ENCODE measurements around the gene ZBTB44.

Gene ZBTB44

DNA sequence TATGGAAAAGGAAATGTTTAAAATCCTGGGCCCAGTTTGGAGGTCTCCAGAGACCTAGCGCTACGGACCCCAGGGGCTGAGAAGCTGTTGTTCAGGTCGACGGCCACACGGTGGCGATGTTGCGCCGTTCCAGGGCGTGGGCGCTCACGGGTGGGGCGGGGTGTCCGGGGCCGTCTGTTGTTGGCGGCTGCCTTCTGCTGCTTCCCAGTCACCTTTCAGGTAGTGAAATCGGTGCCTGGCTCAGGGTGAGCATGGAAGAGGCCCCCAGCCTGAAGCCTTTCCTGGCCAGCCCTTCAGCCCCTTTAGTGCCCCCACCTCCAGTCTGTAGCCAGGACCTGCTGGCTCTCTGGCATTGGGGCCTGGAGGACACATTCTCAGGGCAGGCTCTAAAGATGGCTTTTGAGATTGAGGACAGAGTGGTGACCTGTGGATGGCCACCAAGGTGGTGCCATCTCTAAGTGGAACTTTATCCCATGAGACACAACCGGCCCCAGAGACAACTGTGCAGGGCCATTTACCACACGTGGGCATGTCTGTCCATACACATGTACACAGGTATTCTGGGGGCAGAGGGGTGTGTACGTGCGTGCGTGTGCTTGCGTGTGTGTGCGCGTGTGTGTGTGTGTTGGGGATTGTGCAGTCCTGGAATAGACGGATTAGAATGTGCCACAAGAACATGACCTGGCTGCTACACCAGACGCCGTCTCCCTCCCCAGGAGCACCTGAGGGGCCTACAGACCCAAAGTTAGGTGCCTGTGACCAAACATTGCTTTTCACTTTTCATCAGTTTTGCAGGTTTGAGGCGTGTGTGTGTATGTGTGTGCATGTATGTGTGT is 101.4 kb downstream of the ZBTB44 start:
- DNase-seq, result peak; percentile 86

DNA sequence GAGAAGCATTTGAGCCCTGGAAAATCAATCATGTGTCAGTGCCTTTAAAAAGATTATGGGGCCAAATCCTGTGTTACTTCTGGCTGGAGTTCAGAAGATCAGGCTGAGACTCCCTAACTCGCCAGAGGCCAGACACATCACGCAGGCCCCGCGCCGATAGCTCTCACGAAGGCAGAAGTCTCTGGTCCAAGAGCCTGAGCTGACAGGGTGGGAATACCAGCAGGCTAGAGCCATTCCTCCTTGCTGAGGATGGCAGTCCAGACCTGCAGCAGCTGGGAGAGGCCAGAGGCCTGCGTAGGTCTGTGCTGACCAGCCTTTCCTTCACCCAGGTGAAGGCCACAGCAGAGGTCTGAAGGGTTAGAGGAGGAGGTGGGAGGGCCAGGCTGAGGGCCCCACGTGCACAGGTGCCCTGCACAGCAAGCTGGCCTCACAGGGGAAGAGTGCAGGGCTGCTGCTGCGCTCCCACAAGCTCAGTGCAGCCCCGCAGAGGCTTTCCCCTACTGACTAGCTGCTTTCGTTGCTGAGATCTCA is 102.2 kb downstream of the ZBTB44 start:
- DNase-seq, result peak; percentile 18

DNA sequence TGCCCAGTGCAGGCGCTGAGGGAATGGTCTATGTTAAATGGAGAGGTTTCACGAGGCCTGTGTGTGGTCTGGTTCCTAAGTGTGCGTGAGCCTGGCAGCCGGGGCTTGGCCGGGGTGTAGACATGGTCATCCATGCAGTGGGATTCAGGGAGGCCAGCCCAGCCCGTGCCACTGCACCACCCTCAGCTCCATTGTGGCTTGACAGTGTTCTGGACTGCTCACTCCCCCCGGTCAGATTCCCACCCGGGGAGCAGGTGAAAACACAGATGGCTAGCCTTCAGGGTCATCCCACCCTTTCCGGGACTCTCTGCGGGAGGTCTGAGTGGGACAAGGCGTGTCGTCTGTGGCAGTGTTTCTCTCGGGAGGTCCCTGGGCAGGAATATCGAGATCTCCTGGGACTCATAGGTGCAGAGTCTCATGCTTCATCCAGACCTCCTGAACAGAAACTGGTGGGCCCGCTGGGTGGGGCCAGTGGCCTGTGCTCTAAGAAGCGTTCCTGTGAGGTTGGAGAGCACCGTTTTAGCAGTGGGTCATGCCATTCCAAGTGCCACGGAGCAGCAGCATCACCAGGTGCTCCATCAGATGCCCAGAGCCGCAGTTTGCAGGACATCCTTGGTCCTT is 102.8 kb downstream of the ZBTB44 start:
- DNase-seq, result peak; percentile 19

DNA sequence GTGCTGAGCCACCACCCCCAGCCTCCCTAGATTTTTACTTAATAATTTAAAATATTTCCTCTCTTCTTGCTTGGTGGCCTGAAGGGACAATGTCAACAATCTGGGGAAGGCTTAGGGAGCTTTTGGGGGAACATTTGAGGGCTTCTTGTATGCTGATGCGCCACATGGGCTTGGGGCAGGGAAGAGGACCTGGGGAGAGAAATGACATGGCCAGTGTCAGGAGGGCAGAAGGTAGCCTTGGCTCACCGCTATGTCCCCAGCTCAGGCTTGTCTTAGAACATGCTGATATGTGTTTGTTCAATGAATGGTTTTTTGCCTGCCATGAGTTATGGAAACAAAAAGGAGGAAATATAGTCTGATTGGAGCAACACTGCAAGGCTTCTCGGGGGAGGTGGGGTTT is 103.6 kb downstream of the ZBTB44 start:
- DNase-seq, result no peak

DNA sequence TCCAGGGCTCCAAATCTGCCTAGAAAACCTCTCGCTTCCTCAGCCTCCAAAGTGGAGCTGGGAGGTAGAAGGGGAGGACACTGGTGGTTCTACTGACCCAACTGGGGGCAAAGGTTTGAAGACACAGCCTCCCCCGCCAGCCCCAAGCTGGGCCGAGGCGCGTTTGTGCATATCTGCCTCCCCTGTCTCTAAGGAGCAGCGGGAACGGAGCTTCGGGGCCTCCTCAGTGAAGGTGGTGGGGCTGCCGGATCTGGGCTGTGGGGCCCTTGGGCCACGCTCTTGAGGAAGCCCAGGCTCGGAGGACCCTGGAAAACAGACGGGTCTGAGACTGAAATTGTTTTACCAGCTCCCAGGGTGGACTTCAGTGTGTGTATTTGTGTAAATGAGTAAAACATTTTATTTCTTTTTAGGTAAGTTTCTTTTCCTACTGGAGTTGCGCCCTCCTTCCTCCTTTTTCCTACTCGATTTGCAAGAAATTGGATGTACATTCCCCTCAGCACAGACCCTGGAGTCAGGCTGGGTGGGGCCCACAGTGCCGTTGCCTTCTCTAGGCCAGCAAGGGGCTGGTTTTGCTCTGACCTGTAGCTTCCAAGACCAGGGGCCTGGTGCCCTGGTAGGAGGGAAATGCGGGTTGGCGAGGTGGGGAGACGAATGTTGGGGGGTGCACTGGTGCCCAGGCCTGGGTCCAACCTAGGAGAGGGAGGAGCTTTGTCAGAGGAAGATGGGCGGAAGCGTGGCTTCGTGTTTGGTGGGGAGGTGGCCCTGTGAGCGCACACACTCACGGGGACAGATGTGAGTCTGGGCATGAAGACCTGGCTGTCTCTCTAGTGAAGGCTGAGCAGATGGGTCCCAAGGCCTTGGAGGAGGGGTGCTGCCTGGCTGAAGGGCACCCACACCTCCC is 104.5 kb downstream of the ZBTB44 start:
- DNase-seq, result peak; percentile 6

DNA sequence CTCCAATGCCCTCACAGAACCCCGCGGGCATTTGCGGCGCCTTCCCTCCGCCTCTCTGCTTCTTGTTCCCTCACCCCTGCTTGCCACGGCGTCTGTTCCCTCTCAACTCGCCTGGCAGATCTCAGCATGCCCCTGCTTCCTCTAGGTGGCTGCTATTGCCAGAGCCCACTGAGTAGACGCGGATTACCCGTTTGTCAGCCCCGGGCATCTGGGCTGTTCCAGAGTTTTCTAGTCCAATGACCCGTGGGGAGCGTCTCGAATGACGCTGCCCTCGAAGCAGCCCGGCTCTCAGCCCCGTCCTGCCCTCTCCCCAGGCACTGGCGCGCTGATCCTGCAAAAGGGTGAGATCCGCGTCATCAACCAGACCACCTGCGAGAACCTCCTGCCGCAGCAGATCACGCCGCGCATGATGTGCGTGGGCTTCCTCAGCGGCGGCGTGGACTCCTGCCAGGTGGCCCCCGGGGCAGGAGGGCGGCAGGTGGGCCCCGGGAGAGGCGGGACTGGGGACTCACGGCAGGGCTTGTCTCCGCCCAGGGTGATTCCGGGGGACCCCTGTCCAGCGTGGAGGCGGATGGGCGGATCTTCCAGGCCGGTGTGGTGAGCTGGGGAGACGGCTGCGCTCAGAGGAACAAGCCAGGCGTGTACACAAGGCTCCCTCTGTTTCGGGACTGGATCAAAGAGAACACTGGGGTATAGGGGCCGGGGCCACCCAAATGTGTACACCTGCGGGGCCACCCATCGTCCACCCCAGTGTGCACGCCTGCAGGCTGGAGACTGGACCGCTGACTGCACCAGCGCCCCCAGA is 105.4 kb downstream of the ZBTB44 start:
- peak; percentile 19 for DNase-seq

DNA sequence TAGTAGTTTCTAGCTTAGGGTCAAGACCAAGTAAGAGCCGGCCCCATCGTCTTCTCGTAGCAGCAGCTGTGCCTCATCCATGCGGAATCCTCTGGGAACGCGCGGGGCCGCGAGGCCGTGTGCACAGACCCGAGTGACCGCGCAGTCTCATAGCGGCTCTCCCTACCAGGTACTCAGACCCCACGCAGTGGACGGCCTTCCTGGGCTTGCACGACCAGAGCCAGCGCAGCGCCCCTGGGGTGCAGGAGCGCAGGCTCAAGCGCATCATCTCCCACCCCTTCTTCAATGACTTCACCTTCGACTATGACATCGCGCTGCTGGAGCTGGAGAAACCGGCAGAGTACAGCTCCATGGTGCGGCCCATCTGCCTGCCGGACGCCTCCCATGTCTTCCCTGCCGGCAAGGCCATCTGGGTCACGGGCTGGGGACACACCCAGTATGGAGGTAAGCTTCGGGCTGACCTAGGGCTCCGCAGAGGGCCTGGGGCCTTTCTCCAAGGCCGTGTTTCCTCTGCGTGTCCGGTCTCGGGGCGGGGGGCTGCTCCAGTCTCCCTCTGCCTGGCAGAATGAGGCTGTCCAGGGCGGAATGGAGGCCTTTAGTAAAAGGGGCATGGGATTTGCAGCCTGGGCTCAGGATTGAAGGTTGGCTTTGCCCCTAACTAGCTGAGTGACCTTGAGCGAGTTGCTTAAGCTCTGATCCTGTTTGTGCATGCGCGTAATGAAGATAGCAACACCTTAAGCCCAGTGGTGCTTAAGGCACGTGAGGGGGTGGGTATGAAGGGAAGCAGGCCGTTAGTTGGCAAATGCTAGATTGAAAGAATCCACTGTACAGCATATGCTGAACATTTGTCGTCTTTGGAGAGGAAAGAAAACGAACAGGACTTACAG is 106.2 kb downstream of the ZBTB44 start:
- peak; percentile 14 for DNase-seq

DNA sequence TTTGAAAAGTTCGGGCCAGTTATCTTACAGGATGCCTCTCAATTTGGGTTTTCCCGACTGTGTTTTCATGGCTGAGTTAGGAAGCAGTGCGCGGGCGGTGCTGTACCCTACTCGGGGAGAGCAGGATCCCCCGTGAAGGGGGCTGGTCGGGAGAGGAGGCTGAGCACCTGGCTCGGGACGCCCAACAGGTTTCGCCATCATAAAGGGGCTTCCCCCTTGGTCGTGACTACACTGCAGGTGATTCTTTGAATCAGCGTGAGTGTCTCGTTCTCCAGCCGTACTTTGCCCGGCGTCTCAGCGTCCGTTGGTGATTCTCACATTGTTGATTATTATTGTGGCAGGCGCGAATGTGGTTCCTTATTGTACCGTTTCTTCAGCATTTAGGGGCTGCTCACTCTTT is 108.6 kb downstream of the ZBTB44 start:
- no peak for DNase-seq

DNA sequence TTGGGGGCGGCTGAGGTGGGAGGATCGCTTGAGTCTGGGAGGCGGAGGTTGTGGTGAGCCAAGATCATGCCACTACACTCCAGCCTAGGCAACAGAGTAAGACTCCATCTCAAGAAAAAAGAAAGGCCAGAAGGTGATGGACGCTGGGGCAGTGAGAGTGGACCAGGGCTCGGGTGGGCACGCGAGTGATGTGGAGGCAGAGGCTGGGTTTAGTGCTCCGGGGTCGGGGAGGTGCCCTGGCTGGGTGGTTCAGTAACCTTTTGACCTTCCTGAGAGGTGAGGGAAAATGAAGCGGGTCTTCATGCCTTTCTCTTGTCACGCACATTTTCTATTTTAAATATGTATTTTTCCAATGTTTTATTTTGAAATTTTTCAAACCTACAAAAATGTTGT is 110.0 kb downstream of the ZBTB44 start:
- no peak for DNase-seq

DNA sequence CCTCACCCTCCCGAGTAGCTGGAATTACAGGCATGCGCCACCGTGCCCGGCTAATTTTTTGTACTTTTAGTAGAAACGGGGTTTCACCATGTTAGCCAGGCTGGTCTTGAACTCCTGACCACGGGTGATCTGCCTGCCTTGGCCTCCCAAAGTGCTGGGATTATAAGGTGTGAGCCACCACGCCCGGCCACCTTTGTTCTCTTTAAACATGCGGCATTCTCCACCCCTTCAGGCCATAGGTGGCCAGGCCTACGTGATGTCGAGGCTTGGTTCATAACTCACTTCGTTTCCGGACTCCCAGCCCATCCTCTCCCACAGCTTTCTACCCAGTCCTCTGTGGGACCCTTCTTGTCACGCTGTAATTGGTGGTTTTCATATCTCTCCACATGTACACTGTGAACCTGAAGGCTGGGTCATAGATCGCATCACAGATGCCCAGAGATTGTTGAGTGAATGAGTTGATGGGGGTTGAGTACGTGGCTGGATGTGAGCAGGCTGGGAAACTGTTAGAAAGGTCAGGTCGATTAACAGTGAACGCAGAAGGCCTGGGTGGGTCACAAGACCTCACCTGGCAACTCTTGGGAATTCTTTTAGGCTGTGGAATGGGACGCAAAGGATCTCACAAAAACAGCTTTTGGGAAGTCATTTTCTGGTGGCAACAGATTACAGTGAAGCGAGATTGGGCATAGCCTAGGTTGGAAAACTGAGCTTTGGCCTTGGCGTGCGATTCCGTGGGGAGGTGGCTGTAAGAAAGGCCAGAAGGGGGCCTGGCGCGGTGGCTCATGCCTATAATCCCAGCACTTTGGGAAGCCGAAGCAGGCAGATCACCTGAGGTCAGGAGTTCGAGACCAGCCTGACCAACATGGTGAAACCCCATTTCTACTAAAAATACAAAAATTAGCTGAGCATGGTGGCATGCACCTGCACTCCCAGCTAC is 110.7 kb downstream of the ZBTB44 start:
- DNase-seq, result no peak

DNA sequence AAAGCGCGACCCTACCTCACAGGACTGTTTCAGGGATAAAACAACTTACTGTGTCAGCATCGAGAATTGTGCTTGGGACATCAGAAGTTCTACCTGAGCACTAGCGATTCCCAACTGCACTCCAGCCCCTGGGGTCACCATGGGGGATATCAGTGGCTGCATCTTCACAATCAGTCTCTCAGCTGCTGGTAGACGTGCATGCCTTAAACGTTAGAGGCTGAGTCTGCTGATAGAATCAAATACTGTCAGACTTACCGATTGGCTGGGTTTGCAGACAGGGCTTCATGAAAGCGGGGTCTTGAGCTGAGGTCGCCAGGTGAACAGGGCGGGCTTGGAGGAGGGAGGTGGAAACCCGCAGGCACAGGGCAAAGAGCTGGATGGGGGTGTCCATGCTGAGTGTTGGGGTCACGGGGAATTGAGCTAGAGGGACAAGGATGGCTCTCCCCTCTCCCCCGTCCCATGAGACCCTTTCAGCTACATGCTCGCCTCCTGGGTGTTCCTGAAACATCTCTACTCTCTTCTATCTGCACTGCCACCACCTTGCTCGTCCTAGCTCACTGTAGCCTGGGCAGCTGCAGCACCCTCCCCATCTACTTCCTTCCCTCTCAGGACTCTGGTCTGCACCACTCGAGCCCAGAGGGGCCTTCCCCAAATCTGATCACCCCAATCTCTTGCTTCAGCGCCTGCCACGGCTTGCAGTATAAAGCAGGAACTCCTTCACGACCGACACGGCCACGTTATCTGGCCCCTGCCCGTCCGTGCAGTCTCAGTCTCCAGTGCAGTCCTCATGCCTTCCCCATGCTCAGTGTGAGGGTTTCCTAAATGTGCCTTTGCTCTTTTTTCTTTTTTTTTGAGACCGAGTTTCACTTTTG is 111.7 kb downstream of the ZBTB44 start:
- DNase-seq, result no peak

DNA sequence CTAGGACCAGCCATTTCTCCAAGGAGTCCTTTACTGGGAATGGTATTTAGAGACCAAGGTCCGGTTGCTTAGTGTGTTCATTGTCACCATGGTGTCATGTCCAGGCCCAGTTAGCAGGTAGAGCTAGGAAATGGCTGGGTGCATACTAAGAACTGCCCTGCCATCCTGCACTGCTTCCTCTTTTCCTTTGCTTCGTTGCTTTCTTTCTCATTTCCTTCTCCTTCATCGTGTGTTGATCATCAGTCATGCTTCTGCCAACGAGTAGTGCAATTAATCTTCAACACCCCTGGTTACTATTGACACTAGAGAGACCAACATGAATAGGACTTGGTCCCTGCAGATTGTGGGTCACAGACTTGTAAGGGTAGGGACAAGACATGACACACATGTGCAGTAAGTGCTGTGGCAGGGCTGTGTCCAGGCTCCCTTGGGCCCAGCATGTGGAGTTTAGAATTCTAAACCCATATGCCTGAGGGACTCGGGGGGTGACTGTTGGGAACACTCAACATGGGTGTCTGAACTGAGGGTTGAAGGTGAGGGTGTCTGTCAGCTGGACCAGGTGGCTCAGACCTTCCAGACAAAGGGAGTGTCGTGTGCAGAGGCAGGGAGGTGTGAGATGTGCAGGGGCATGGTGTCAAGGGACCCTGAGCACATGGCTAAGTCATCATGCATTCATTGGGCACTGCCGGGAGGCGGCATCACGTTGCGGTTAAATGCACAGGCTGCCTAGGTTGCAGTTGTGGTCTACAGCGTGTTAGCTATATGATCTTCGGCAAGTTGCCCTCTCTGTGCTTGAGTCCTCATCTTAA is 112.5 kb downstream of the ZBTB44 start:
- no peak for DNase-seq

DNA sequence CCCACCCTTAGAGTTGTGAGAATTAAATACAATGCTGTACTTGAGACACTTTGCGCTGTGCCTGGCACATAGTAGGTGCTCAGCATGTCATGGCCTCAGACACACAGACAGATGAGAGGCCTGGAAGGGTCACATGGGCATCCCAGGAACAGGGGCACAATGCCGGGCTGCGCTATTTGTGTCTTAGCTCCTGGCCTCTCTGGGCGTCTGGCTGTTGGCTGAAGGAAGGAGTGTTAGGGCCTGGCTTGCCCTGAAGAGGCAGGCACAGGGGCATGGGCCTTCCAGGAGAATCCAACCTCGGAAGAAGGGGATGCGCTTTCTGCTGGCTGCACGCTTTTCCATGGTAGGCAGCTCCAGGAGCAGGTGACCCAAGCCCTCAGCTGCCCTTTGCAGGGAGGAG is 113.7 kb downstream of the ZBTB44 start:
- DNase-seq, result no peak

DNA sequence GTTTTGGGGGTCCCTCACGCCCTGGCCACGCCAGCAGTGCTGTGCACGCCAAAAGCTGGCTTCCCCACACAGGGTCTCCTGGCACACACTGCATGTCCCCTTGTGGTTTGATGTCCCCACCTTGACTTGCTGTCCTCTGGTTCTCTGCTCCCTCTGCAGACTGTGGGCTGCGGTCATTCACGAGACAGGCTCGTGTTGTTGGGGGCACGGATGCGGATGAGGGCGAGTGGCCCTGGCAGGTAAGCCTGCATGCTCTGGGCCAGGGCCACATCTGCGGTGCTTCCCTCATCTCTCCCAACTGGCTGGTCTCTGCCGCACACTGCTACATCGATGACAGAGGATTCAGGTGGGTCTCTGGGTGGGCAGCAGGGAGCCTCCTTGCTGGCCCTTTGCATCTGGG is 114.9 kb downstream of the ZBTB44 start:
- DNase-seq, result no peak

DNA sequence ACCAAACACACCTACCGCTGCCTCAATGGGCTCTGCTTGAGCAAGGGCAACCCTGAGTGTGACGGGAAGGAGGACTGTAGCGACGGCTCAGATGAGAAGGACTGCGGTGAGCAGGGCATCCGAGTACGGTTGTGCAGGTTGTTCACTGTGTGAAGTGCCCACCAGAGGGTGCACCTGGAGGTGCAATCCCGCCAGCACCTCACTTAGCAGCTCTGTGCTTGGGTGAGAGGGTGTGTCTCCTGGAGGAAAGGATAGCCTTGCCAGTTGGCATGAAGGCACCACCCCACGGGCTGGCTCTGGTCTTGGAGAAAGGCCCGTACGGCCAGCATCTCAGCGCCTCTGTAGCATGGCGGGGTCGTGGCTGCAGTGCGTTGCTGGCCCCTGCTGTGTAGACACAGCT is 115.8 kb downstream of the ZBTB44 start:
- DNase-seq, result no peak

DNA sequence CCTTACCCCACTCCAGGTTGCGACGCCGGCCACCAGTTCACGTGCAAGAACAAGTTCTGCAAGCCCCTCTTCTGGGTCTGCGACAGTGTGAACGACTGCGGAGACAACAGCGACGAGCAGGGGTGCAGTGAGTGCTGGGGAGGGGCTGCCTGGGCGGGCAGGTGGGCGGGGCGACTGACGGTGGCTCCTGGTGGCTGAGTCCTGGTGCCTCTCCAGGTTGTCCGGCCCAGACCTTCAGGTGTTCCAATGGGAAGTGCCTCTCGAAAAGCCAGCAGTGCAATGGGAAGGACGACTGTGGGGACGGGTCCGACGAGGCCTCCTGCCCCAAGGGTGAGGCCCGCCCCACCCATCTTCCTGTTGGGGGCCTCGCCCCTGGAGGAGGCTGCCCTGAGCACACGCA is 116.4 kb downstream of the ZBTB44 start:
- DNase-seq, result no peak

DNA sequence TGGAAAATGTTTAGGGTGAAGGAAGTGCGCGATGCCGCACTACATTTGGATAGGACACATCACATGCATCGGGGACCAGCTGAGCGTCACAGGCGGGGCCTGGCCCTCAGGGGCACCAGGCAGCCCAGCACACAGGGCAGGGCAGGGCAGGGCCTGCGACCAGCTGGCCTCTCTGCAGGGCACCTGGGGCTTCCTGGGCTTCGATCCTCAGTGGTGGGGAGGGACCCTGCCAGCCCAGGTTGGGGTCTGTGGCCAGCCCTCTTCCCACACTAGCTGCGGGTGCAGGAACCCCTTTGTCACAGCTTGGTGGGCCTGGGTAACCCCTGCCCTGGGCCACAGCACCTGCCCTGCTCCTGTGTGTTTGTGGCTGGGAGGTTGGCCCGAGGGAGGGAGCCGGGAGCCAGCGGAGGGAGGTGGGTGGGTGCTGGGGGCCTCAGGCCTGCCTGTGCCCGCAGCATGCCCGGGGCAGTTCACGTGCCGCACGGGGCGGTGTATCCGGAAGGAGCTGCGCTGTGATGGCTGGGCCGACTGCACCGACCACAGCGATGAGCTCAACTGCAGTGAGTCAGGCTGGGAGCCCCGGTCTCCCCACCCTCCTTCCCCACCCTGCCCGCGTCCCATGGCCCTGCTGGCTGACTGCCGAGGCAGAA is 117.2 kb downstream of the ZBTB44 start:
- no peak for DNase-seq

Measured in stimulated activated CD8-positive, alpha-beta memory T cell treated with anti-CD3 and anti-CD28 coated beads, Interleukin-4, amount 100 ng/mL, for 48 hours (primary cell).